AG04449 (cell line): ENCODE results near the gene ASXL2.

Source experiments
- CTCF ChIA-PET: fragments of 350-600 bp; formaldehyde crosslinking; extraction: SDS; loops from one replicate; lab custom pipeline; 2021; ENCODE audit warnings: antibody characterized with exemption; lab: Yijun Ruan, JAX
- POLR2A ChIA-PET: fragments of 400-600, 350-600 bp; formaldehyde crosslinking; extraction: SDS; loops from one replicate; lab custom pipeline; 2020; ENCODE audit warnings: antibody characterized with exemption, inconsistent platforms; lab: Yijun Ruan, JAX
- DNase-seq: peaks from one replicate; pipeline ENCODE4 v3.0.0-alpha.2; 2010; ENCODE audit warnings: low read depth, low spot score
- H3K4me3 ChIP-seq: 2 replicates; pipeline ENCODE4 v1.5.1; 2011; ENCODE audit warnings: low read depth, mild to moderate bottlenecking, control low read depth, low read length
- CTCF ChIP-seq: IDR thresholded peaks from one replicate; pipeline ENCODE4 v1.5.1; 2011; ENCODE audit warnings: mild to moderate bottlenecking, moderate library complexity, low read length, control low read depth, inconsistent platforms; ENCODE audit not compliant: insufficient read depth; ENCODE audit errors: missing control alignments

The ASXL2 gene

GRCh38 chr2:25758348-25758747 is 119.9 kb downstream of the ASXL2 start:
- no peak for TF ChIP-seq CTCF
- no peak overlapping the region for H3K4me3 ChIP-seq
- CTCF ChIA-PET: no interaction called here
- DNase-seq: no peak
- POLR2A ChIA-PET: no interaction called here

- no peak for DNase-seq
- no peak overlapping the region for H3K4me3 ChIP-seq
- ChIA-PET POLR2A (no interaction called here), CTCF (no interaction called here)
- TF ChIP-seq CTCF: no peak
Measured at GRCh38 chr2:25757906-25758305, 120.4 kb downstream of the ASXL2 start.

DNA sequence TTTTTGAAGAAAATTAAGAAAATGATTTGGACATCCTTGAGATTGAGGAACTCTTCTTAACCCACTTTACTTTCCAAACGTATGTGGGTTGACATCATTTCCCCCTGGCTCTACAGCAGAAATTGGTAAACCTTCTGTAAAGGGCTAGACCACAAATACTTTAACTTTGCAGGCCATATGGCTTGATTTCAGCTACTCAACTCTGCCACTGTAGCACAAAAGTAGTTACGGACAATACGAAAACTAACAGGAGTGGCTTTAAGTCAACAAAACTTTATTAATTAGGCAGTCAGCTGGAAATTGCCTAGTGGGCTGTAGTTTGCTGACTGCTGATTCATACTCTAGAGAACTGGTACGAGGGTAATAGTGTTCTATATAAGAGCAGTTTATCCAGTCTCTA is 121.8 kb downstream of the ASXL2 start:
- ChIA-PET POLR2A (no interaction called here), CTCF (no interaction called here)
- TF ChIP-seq CTCF: no peak
- DNase-seq: no peak
- no peak overlapping the region for H3K4me3 ChIP-seq

DNA sequence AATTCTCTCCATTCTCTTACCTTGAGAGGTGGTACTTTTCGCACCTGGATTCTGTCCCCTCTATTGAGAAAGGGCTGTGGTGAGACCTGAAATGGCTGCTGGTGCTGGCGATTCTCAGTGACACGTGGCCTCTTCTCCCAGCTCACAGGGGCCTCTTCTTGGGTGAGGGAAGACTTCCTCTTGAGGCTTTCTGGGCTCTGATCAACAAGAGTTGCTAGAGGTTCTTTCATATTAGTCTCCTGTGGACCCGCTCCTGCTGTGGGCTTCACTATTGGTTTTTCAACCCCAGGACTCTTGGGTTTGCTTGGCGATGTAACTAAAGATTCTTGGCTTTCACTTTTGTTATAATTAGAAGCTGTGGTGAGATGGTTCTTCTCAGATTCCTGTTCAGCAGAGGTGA is 128.6 kb downstream of the ASXL2 start:
- no peak for DNase-seq
- no peak for TF ChIP-seq CTCF
- no peak overlapping the region for H3K4me3 ChIP-seq
- ChIA-PET POLR2A (no interaction called here), CTCF (interaction anchor here (1.0 kb wide), 1 partner anchor 143 kb away, joined by 3 read pairs; no protein-coding TSS in a partner anchor)

- ChIA-PET CTCF (interaction anchor here (0.8 to 1.1 kb wide), 2 partner anchors 45 to 79 kb away, joined by 3 to 4 read pairs; no protein-coding TSS in a partner anchor), POLR2A (no interaction called here)
- TF ChIP-seq CTCF: no peak
- H3K4me3 ChIP-seq: no peak overlapping the region
- no peak for DNase-seq
Measured at GRCh38 chr2:25744055-25744454, 134.2 kb downstream of the ASXL2 start.

DNA sequence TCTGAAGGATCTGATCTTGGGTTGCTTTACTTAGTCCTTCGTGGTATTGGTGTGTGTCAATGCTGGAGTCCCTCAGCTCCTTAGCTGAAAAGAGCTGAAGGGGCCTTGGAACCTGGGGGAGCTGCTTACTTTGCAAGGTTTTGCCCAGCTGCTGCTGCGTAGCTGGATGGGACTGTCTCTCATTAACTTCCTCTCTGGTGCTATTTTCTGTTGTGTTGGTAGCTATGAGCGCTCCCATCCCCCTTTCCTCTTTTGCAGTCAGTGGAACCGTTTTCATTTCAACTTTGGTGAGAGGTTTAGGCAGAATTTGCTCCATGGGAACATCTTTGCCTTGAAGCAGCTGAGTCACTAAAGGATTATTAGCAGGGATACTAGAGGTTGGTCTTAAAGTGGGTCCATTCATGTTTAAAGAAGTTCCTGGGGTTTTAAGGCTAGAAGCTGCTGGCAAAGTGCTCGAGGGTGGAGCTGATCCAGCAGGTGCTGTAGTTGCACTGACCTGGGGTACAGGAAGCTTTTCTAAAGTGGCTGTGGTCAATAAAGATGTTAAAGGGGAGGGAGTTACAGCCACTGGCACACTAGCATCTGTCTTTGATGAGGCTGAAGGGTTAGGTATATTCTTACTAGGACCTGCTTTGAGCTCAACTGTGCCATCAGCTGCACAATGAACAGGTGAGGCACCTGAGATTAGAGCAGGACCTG is 135.0 kb downstream of the ASXL2 start:
- TF ChIP-seq CTCF: no peak
- POLR2A ChIA-PET: no interaction called here
- CTCF ChIA-PET: interaction anchor here (0.8 kb wide), 1 partner anchor 79 kb away, joined by 3 read pairs; no protein-coding TSS in a partner anchor
- no peak for DNase-seq
- no peak overlapping the region for H3K4me3 ChIP-seq
